DMS 273 treated with DMSO at 0.1 percent for 48 hours (cell line): ENCODE measurements around the gene SMARCC2.

ENCODE experiments used
- DNase-seq: peaks from one replicate; lab custom pipeline; 2025; lab: John Stamatoyannopoulos, UW

SMARCC2 gene

DNA sequence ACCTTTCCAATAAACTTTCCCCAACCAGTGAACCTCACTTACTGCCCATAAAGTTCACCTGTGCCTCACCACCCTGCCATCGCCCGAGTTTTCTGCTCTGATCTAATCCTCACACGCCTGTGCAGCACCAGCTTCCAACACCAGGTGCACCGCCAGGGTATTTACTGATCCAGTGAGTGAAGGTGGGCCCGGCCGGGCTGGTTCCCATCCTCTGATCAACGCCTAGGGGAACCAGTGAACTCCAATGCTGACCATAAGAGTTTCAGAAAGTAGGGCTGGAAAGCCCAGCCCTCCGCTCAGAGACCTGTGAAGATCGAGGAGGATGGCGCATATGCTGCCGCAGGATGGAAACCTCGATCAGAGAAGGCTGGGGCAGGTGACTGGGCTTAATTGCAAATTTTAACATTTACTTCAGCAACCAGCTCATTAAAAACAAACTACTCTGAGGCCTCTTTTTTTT lies 37.6 kb downstream of the SMARCC2 start:
- DNase-seq = no peak

- no peak for DNase-seq
These were observed 38.7 kb downstream of the SMARCC2 start for GRCh38 chr12:56150563-56150962.

- no peak for DNase-seq
These were observed 42.5 kb downstream of the SMARCC2 start for GRCh38 chr12:56146492-56147460.

DNA sequence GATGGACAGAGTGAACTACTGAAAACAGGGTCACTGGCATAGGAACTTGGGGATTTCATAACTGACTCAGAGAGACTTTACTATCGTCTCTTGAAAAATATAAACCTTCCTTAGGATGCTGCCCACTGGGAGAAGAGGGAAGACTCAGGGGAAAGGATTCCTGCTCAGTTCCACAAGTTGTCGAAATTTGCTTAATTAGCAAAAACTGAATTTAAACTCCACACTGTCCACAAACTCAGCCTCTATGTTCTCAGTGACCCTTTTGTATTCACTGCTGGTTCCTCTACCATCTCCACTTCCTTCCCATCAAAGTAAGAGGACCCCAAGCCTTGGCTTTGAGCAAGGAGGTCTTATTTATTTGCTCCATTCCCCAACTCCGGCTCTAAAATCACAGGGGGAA lies 44.1 kb downstream of the SMARCC2 start:
- DNase-seq = no peak

- DNase-seq = no peak
These were observed 45.4 kb downstream of the SMARCC2 start for GRCh38 chr12:56143870-56144269.

GRCh38 chr12:56143217-56143616 lies 46.1 kb downstream of the SMARCC2 start:
- DNase-seq = no peak

DNA sequence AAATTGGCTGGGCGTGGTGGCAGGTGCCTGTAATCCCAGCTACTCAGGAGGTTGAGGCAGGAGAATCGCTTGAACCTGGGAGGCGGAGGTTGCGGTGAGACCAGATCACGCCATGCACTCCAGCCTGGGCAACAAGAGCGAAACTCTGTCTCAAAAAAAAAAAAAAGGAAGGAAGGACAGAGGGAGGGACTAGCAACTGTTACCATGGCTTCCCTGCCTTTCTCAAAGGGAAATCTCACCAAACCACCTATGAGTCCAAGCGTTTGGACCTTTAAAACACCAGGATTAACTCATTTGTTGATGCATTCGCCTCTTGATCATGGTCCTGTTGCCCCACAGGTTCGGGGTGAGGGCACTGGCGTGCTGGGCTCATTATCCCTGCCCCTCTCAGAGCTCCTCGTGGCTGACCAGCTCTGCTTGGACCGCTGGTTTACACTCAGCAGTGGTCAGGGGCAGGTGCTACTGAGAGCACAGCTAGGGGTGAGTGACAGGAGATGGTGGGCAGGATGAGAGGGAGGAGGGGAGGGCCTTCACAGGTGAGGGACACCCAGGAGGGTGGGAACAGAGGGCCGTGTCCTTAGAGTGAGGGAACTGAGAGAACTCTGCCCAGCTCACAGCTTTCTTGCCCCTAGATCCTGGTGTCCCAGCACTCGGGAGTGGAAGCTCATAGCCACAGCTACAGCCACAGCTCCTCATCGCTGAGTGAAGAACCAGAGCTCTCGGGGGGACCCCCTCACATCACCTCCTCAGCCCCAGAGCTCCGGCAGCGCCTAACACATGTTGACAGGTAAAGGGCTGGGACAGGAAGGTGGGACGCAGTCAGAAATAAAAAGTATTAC lies 47.1 kb downstream of the SMARCC2 start:
- DNase-seq = no peak

GRCh38 chr12:56137853-56138571 lies 51.3 kb downstream of the SMARCC2 start:
- no peak for DNase-seq

DNA sequence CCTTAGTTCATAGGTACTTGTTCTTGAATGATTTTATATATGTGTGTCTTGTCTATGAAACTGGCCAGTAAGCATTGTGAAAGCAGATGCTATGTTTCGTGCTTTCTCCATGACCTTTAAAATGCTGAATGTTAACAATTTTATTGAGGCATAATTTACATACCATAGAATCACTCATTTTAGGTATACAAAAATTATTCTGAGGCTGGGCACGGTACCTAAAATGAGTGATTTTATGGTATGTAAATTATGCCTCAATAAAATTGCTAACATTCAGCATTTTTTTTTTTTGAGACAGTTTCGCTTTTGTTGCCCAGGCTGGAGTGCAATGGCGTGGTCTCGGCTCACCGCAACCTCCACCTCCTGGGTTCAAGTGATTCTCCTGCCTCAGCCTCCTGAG lies 54.4 kb downstream of the SMARCC2 start:
- DNase-seq = no peak

- DNase-seq = no peak
These were observed 58.4 kb downstream of the SMARCC2 start for GRCh38 chr12:56130876-56131275.

- no peak for DNase-seq
These were observed 59.3 kb downstream of the SMARCC2 start for GRCh38 chr12:56129942-56130495.

DNA sequence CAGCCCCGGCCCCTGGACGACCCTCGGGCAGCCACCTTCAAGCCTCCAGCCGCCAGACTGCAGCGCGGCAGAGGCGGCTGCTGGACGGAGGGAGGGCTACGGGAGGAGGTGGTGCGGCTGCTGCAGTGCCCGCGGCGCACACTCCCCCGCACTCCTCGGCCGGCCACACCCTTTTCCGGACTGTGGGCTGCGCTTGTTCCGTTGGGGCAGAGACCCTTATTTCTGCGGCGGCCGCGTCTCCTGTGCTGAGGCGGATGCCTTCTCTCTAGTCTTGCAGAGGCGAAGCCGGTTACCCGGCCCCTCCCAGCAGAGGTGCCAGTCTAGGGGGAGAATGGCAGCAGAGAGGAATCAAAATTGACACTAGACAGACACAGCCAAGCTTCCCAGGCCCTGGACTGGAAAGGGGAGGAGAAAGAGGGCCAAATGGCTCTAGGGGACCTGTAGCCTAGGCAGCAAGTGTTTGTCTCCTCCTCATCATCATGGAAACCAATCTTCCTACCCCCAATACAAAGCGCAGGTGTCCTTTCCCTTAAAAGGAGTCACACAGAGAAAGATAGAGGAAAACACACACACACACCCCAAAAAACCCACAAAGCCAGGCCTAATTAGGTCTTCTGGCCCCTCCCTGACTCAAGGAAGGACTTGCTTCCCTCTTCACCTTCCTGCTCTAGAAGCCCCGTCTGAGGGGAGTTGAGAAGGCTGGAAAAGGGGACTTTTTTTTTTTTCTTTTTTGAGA lies 59.9 kb downstream of the SMARCC2 start:
- no peak for DNase-seq

GRCh38 chr12:56128670-56129205 lies 60.5 kb downstream of the SMARCC2 start:
- DNase-seq = no peak

GRCh38 chr12:56127888-56128669 lies 61.2 kb downstream of the SMARCC2 start, which contains the start of gene ESYT1:
Gene ESYT1, plus strand, starts transcription at chr12:56128267. Its CDS starts 53 bp downstream, at chr12:56128320.
- peak; percentile 97 for DNase-seq

DNA sequence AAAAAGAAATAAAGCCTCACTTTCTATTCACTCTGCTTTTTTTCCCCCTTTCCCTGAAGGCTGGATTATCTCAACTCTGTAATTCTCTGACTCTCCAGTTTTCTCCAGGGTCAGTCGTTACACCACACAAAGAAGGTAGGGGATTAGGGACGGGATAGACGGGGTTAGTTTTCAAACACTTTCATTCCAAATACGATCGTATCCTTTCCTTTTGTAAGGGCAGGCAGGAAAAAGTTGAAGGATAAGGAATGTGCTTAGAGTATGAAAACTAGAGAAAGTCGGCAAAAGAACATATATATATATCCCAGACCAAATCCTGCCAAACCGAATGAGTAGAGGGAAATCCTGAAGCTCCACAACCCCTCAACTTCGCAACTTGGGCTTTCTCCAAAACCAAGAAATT lies 61.8 kb downstream of the SMARCC2 start:
- DNase-seq = no peak

GRCh38 chr12:56126732-56127239 lies 62.5 kb downstream of the SMARCC2 start:
- DNase-seq = no peak

DNA sequence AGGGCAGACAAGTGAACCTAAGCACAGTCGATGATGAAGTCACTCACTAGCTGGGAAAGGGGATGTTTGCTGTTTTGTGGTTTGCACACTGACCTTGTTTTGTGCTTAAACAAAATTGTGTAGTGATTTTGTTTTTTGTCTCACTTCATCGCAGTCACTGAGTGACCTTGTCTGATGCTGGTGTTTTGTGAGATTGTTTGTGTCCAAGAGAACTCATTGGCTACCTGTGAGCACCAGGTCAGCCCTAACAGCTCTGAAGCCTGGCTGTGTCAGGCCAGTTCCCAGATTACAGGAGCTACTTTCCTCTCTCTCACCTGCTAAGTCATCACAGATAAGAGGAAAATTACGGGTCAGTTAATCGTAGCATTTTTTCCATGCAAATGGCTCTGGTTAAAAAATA lies 65.2 kb downstream of the SMARCC2 start:
- DNase-seq = no peak

- DNase-seq = no peak
These were observed 66.6 kb downstream of the SMARCC2 start for GRCh38 chr12:56122637-56123036.

DNA sequence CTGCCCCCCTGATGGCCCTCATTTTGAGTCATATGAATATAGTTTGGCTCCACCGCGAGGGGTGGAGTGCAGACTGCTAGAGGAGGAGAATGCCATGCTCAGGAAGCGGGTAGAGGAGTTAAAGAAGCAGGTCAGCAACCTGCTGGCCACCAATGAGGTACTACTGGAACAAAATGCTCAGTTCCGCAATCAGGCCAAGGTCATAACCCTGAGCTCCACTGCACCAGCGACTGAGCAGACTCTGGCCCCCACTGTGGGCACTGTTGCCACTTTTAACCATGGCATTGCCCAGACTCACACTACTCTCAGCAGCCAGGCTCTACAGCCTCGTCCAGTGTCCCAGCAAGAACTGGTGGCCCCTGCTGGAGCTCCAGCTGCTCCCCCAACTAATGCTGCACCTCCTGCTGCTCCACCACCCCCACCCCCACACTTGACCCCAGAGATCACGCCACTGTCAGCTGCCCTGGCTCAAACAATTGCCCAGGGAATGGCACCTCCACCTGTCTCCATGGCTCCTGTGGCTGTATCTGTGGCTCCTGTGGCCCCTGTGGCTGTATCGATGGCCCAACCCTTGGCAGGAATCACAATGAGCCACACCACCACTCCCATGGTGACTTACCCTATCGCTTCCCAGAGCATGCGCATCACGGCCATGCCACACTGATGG lies 67.9 kb downstream of the SMARCC2 start:
- no peak for DNase-seq
